ENCODE results near the gene CCDC201. TPM values are rescaled to one million over a fixed set of nuclear protein-coding genes. Genes with fewer than 3 reads are reported as not detected.
"Not testable (repeated sequence)": the region's sequence is repeated elsewhere in the genome, so short reads cannot be mapped to it uniquely, and the experiment has no call there.

Gene CCDC201
- total and polyA plus RNA-seq, 2 experiments from 2014 or later = not detected

GRCh38 chr7:45812946-45813345, 59.9 kb downstream of the CCDC201 start:
- Histone ChIP-seq H3K27ac (no peak overlapping the region), H3K27me3 (no peaks in the 10 kb centered on the region), H3K9me3 (ENCODE audit: low read depth) (no peaks in the 10 kb centered on the region), H3K4me1 (ENCODE audit: low read depth) (no peaks in the 10 kb centered on the region), H3K4me3 (no peak overlapping the region), H3K36me3 (no peaks in the 10 kb centered on the region)
- TF ChIP-seq CTCF (IDR thresholded peaks at IDR 0.05; ENCODE audit: low read depth, low read length) = no peak
- DNase-seq (ENCODE audit: low read depth in 1 of 2, low spot score in 1 of 2) = no peak

- H3K27ac ChIP-seq; H3K4me3 ChIP-seq; H3K4me1 ChIP-seq (ENCODE audit: low read depth); H3K27me3 ChIP-seq; H3K9me3 ChIP-seq (ENCODE audit: low read depth); H3K36me3 ChIP-seq; DNase-seq (ENCODE audit: low read depth in 1 of 2, low spot score in 1 of 2): not testable (repeated sequence)
These were observed 61.1 kb downstream of the CCDC201 start for GRCh38 chr7:45811652-45812234.

- not testable (repeated sequence) for H3K27ac ChIP-seq; H3K4me1 ChIP-seq (ENCODE audit: low read depth)
These were observed 62.4 kb downstream of the CCDC201 start for GRCh38 chr7:45810451-45811005.

More at GRCh38 chr7:45810451-45811005, 62.4 kb downstream of the CCDC201 start:
- H3K36me3 ChIP-seq; H3K27me3 ChIP-seq; H3K4me3 ChIP-seq; H3K9me3 ChIP-seq (ENCODE audit: low read depth); DNase-seq (ENCODE audit: low read depth in 1 of 2, low spot score in 1 of 2): not testable (repeated sequence)

Other genes with a start within 250 kb of the CCDC201 start
- gene IGFBP1, start 15.4 kb upstream of the CCDC201 start, total RNA-seq = 0.18 TPM in 1 of 2 replicates, not detected in the other
- not detected in 2 replicates for gene IGFBP1, start 15.4 kb upstream of the CCDC201 start, polyA plus RNA-seq
- gene IGFBP3, start 48.2 kb upstream of the CCDC201 start, total RNA-seq = 19.1 and 32.8 TPM in 2 replicates
- 10.9 and 12.2 TPM in 2 replicates for gene IGFBP3, start 48.2 kb upstream of the CCDC201 start, polyA plus RNA-seq

Data from cardiac muscle cell (in vitro differentiated cells and primary cell).